ENCODE data around the gene DDX51.

DDX51 gene

GRCh38 chr12:132160601-132161035 lies 16.5 kb upstream of the DDX51 start:
- TF ChIP-seq CTCF (IDR thresholded peaks at IDR 0.05; ENCODE audit: low read length, missing control alignments), result no peak

GRCh38 chr12:132160016-132160415 lies 15.9 kb upstream of the DDX51 start:
- no peak for TF ChIP-seq CTCF (IDR thresholded peaks at IDR 0.05; ENCODE audit: low read length, missing control alignments)
- H3K4me3 ChIP-seq (replicated peaks; ENCODE audit: low read depth, low read length), result no peak overlapping the region
- no peak for DNase-seq (ENCODE audit: low read depth)

More at GRCh38 chr12:132160601-132161035, 16.5 kb upstream of the DDX51 start:
- no peak for DNase-seq (ENCODE audit: low read depth)
- no peak overlapping the region for H3K4me3 ChIP-seq (replicated peaks; ENCODE audit: low read depth, low read length)

GRCh38 chr12:132159555-132160003 lies 15.5 kb upstream of the DDX51 start:
- H3K4me3 ChIP-seq (replicated peaks; ENCODE audit: low read depth, low read length), result no peak overlapping the region
- no peak for TF ChIP-seq CTCF (IDR thresholded peaks at IDR 0.05; ENCODE audit: low read length, missing control alignments)
- DNase-seq (ENCODE audit: low read depth), result no peak

- H3K4me3 ChIP-seq (replicated peaks; ENCODE audit: low read depth, low read length), result no peak overlapping the region
- TF ChIP-seq CTCF (IDR thresholded peaks at IDR 0.05; ENCODE audit: low read length, missing control alignments), result no peak
- DNase-seq (ENCODE audit: low read depth), result no peak
Observed at GRCh38 chr12:132158677-132159554, 14.8 kb upstream of the DDX51 start.

- DNase-seq (ENCODE audit: low read depth), result no peak
- TF ChIP-seq CTCF (IDR thresholded peaks at IDR 0.05; ENCODE audit: low read length, missing control alignments), result no peak
- no peak overlapping the region for H3K4me3 ChIP-seq (replicated peaks; ENCODE audit: low read depth, low read length)
Observed at GRCh38 chr12:132157733-132158409, 13.8 kb upstream of the DDX51 start.

- no peak for DNase-seq (ENCODE audit: low read depth)
- no peak overlapping the region for H3K4me3 ChIP-seq (replicated peaks; ENCODE audit: low read depth, low read length)
- no peak for TF ChIP-seq CTCF (IDR thresholded peaks at IDR 0.05; ENCODE audit: low read length, missing control alignments)
Observed at GRCh38 chr12:132156573-132157325, 12.6 kb upstream of the DDX51 start.
